ENCODE data around the gene EIPR1. TPM values are rescaled to one million over a fixed set of nuclear protein-coding genes. Genes with fewer than 3 reads are reported as not detected.

EIPR1 gene
- total and polyA plus RNA-seq, 2 of the 13 experiments (the other 11 are each of a cell fraction or from before 2014, with no cell fraction given) = 70.0 to 96.3 TPM

DNA sequence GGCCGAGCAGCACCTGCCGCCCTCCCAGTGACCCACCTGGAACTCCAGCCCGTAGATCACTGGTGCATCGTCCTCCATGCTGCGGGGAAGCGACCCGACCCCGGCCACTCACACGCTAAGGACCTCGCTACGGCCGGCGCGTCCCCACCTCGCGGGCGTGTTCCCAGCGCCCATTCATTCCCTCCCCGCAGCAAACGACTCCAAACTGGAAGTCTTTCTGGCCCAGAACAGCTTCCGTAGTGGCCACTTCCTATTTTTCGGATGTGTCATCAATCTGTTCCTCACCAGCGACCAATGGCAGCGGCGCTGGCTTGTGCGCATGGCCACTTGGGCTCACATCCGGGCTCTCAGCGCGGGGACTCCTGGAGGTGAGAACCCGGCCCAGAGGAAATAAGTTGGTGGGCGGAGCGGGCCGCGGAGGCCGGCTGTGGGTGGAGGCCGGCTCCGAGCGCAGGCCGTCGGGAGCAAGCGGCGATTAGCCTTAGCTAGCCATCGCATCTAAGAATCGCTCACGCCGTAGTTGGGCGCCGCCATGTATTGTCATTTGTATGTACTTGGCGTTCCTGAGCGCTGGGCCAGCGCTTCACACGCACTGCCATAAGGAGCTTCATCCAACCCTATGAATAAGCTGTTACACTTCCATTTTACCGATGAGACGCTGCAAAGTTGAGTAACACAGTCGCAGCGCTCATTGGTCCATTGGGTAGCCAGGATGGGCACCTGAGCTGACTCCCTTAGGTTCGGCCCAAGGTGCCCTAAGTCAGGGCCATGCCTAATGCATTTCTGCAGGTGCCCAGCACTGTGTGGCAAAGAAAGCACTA is at the start of gene EIPR1 (continued):
- TF ChIP-seq PRDM15 (CRISPR knock-in tag; IDR thresholded peaks at IDR 0.05) (no peak; the same call in 1 of the 2 replicates), BCL6 (CRISPR knock-in tag; IDR thresholded peaks at IDR 0.05) (peak; percentile 53), CHD4 (IDR thresholded peaks at IDR 0.05; ENCODE audit: borderline replicate concordance, low read length) (no peak), ZNF570 (CRISPR knock-in tag; IDR thresholded peaks at IDR 0.05; ENCODE audit: borderline replicate concordance) (no peak; the same call in 1 of the 2 replicates), MTF1 (CRISPR knock-in tag; IDR thresholded peaks at IDR 0.05) (no peak), FOXK2 (IDR thresholded peaks at IDR 0.05) (peak; percentile 53; the same call in 1 of the 2 replicates), GATAD1 (CRISPR knock-in tag; IDR thresholded peaks at IDR 0.05) (peak; percentile 98), KAT2B (IDR thresholded peaks at IDR 0.05; ENCODE audit: borderline replicate concordance, low read depth, low read length) (no peak), ARID4A (CRISPR knock-in tag; IDR thresholded peaks at IDR 0.05; ENCODE audit: borderline replicate concordance) (peak; percentile 99), GTF3A (CRISPR knock-in tag; conservative IDR thresholded peaks at IDR 0.05) (0 out of 2 replicates have a peak, but pooled peaks have one; percentile 36), SYNCRIP (IDR thresholded peaks at IDR 0.05; ENCODE audit: insufficient read depth, low read depth, low read length) (no peak), ZNF441 (CRISPR knock-in tag; IDR thresholded peaks at IDR 0.05; ENCODE audit: borderline replicate concordance) (peak; percentile 73; the same call in 1 of the 2 replicates), ZNF724P (CRISPR knock-in tag; IDR thresholded peaks at IDR 0.05; ENCODE audit: borderline replicate concordance) (no peak), ZNF883 (CRISPR knock-in tag; IDR thresholded peaks at IDR 0.05; ENCODE audit: not compliant biosample characterization) (peak; percentile 75)
- TF ChIP-seq, protein P1, sequence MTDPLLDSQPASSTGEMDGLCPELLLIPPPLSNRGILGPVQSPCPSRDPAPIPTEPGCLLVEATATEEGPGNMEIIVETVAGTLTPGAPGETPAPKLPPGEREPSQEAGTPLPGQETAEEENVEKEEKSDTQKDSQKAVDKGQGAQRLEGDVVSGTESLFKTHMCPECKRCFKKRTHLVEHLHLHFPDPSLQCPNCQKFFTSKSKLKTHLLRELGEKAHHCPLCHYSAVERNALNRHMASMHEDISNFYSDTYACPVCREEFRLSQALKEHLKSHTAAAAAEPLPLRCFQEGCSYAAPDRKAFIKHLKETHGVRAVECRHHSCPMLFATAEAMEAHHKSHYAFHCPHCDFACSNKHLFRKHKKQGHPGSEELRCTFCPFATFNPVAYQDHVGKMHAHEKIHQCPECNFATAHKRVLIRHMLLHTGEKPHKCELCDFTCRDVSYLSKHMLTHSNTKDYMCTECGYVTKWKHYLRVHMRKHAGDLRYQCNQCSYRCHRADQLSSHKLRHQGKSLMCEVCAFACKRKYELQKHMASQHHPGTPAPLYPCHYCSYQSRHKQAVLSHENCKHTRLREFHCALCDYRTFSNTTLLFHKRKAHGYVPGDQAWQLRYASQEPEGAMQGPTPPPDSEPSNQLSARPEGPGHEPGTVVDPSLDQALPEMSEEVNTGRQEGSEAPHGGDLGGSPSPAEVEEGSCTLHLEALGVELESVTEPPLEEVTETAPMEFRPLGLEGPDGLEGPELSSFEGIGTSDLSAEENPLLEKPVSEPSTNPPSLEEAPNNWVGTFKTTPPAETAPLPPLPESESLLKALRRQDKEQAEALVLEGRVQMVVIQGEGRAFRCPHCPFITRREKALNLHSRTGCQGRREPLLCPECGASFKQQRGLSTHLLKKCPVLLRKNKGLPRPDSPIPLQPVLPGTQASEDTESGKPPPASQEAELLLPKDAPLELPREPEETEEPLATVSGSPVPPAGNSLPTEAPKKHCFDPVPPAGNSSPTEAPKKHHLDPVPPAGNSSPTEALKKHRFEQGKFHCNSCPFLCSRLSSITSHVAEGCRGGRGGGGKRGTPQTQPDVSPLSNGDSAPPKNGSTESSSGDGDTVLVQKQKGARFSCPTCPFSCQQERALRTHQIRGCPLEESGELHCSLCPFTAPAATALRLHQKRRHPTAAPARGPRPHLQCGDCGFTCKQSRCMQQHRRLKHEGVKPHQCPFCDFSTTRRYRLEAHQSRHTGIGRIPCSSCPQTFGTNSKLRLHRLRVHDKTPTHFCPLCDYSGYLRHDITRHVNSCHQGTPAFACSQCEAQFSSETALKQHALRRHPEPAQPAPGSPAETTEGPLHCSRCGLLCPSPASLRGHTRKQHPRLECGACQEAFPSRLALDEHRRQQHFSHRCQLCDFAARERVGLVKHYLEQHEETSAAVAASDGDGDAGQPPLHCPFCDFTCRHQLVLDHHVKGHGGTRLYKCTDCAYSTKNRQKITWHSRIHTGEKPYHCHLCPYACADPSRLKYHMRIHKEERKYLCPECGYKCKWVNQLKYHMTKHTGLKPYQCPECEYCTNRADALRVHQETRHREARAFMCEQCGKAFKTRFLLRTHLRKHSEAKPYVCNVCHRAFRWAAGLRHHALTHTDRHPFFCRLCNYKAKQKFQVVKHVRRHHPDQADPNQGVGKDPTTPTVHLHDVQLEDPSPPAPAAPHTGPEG (CRISPR knock-in tag; IDR thresholded peaks at IDR 0.05) = peak; percentile 57; the same call in 1 of the 2 replicates

Data from HepG2 (cell line).